Stomach (tissue), 4 donors: Measurements from ENCODE around the gene AGBL3.
"Not testable (repeated sequence)": the region's sequence is repeated elsewhere in the genome, so short reads cannot be mapped to it uniquely, and the experiment has no call there.

Source experiments
- CTCF ChIP-seq, 7 experiments: fragments of 450-650 bp in 4 of 7; fragments of 200-600 bp in 3 of 7; sonication (generic) in 3 of 7; IDR thresholded peaks; one replicate each; pipeline ENCODE4 v1.5.1; 2016 to 2019; ENCODE audit warnings: antibody characterized with exemption in 7 of 7, control low read depth in 2 of 7, mild to moderate bottlenecking in 1 of 7
- POLR2A ChIP-seq, 4 donors: fragments of 450-650 bp; IDR thresholded peaks; one replicate each; pipeline ENCODE4 v1.6.1; 2016; ENCODE audit warnings: antibody characterized with exemption in 4 of 4, control low read depth in 2 of 4, mild to moderate bottlenecking in 1 of 4, moderate library complexity in 1 of 4

DNA sequence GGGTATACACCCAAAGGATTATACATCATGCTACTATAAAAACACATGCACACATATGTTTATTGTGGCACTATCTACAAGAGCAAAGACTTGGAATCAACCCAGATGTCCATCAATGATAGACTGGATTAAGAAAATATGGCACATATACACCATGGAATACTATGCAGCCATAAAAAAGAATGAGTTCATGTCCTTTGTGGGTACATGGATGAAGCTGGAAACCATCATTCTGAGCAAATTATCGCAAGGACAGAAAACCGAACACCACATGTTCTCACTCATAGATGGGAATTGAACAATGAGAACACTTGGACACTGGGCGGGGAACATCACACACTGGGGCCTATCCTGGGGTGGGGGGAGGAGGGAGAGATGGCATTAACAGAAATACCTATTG, 4.7 kb upstream of the AGBL3 start:
- TF ChIP-seq CTCF, POLR2A (IDR thresholded peaks at IDR 0.05): not testable (repeated sequence)
